Activated T-cell treated with anti-CD3 and anti-CD28 coated beads, Interleukin-2, amount 50 U/mL, for 24 hours (primary cell): ENCODE measurements around the gene LHFPL3.
"Not testable (repeated sequence)": the region's sequence is repeated elsewhere in the genome, so short reads cannot be mapped to it uniquely, and the experiment has no call there.

Experiments used
- DNase-seq: peaks from one replicate; pipeline ENCODE4 v3.0.0-alpha.2; 2020
- H3K27ac Mint-ChIP-seq: 2 replicates; pipeline ENCODE4 v1.8.0; 2020; ENCODE audit warnings: mild to moderate bottlenecking, mixed read lengths
- H3K27me3 Mint-ChIP-seq: 2 replicates; pipeline ENCODE4 v1.8.0; 2020; ENCODE audit warnings: mixed read lengths
- H3K36me3 Mint-ChIP-seq: 2 replicates; pipeline ENCODE4 v1.8.0; 2020; ENCODE audit warnings: low read depth, mixed read lengths
- H3K4me1 Mint-ChIP-seq: 2 replicates; pipeline ENCODE4 v1.8.0; 2020; ENCODE audit warnings: low read depth, mixed read lengths
- H3K4me3 Mint-ChIP-seq: 2 replicates; pipeline ENCODE4 v1.8.0; 2020; ENCODE audit warnings: mild to moderate bottlenecking, moderate library complexity, mixed read lengths
- H3K9me3 Mint-ChIP-seq: 2 replicates; pipeline ENCODE4 v1.8.0; 2020; ENCODE audit warnings: mixed read lengths

LHFPL3 gene

GRCh38 chr7:104694710-104695109 is 366.3 kb downstream of the LHFPL3 start:
- Mint-ChIP-seq H3K4me1 (no peaks in the 10 kb centered on the region), H3K4me3 (no peak overlapping the region), H3K27me3 (no peaks in the 10 kb centered on the region), H3K36me3 (no peaks in the 10 kb centered on the region), H3K27ac (no peak overlapping the region), H3K9me3 (no peaks in the 10 kb centered on the region)
- no peak for DNase-seq

- Mint-ChIP-seq H3K36me3 (no peaks in the 10 kb centered on the region), H3K27ac (no peak overlapping the region), H3K4me3 (no peak overlapping the region), H3K4me1 (no peaks in the 10 kb centered on the region), H3K27me3 (no peaks in the 10 kb centered on the region), H3K9me3 (peaks cover 2% of the 10 kb centered on the region)
- no peak for DNase-seq
Measured at GRCh38 chr7:104695563-104695962, 367.2 kb downstream of the LHFPL3 start.

- no peaks in the 10 kb centered on the region for H3K27me3 Mint-ChIP-seq
- H3K4me1 Mint-ChIP-seq, result no peaks in the 10 kb centered on the region
- DNase-seq, result no peak
- H3K36me3 Mint-ChIP-seq, result no peaks in the 10 kb centered on the region
- H3K4me3 Mint-ChIP-seq, result no peak overlapping the region
- H3K27ac Mint-ChIP-seq, result no peak overlapping the region
- peaks cover 2% of the 10 kb centered on the region for H3K9me3 Mint-ChIP-seq
Measured at GRCh38 chr7:104700336-104700735, 371.9 kb downstream of the LHFPL3 start.

- H3K4me1 Mint-ChIP-seq, H3K9me3 Mint-ChIP-seq, H3K36me3 Mint-ChIP-seq, DNase-seq, H3K27ac Mint-ChIP-seq, H3K4me3 Mint-ChIP-seq, H3K27me3 Mint-ChIP-seq: not testable (repeated sequence)
Measured at GRCh38 chr7:104721027-104721426, 392.6 kb downstream of the LHFPL3 start.

GRCh38 chr7:104723001-104723400 is 394.6 kb downstream of the LHFPL3 start:
- no peak for DNase-seq
- Mint-ChIP-seq H3K27me3 (no peaks in the 10 kb centered on the region), H3K36me3 (no peaks in the 10 kb centered on the region), H3K27ac (no peak overlapping the region), H3K9me3 (no peaks in the 10 kb centered on the region), H3K4me1 (no peaks in the 10 kb centered on the region), H3K4me3 (no peak overlapping the region)

- DNase-seq, result no peak
- Mint-ChIP-seq H3K27ac (no peak overlapping the region), H3K9me3 (no peaks in the 10 kb centered on the region), H3K4me3 (no peak overlapping the region), H3K27me3 (no peaks in the 10 kb centered on the region), H3K36me3 (no peaks in the 10 kb centered on the region), H3K4me1 (no peaks in the 10 kb centered on the region)
Measured at GRCh38 chr7:104758504-104758903, 430.1 kb downstream of the LHFPL3 start.

GRCh38 chr7:104761892-104762291 is 433.5 kb downstream of the LHFPL3 start:
- Mint-ChIP-seq H3K4me3 (no peak overlapping the region), H3K27me3 (peaks cover 3% of the 10 kb centered on the region), H3K27ac (no peak overlapping the region), H3K9me3 (no peaks in the 10 kb centered on the region), H3K4me1 (no peaks in the 10 kb centered on the region), H3K36me3 (no peaks in the 10 kb centered on the region)
- DNase-seq, result no peak

GRCh38 chr7:104767113-104767512 is 438.7 kb downstream of the LHFPL3 start:
- Mint-ChIP-seq H3K27ac (no peak overlapping the region), H3K36me3 (no peaks in the 10 kb centered on the region), H3K4me3 (no peak overlapping the region), H3K9me3 (peaks cover 2% of the 10 kb centered on the region), H3K27me3 (peaks cover 8% of the 10 kb centered on the region), H3K4me1 (no peaks in the 10 kb centered on the region)
- no peak for DNase-seq

GRCh38 chr7:104767826-104768536 is 439.6 kb downstream of the LHFPL3 start:
- peaks cover 13% of the 10 kb centered on the region for H3K27me3 Mint-ChIP-seq
- no peaks in the 10 kb centered on the region for H3K36me3 Mint-ChIP-seq
- DNase-seq, result no peak
- no peaks in the 10 kb centered on the region for H3K4me1 Mint-ChIP-seq
- H3K9me3 Mint-ChIP-seq, result peaks cover 2% of the 10 kb centered on the region
- H3K4me3 Mint-ChIP-seq, result no peak overlapping the region
- no peak overlapping the region for H3K27ac Mint-ChIP-seq

- Mint-ChIP-seq H3K4me3 (no peak overlapping the region), H3K27ac (no peak overlapping the region), H3K4me1 (no peaks in the 10 kb centered on the region), H3K36me3 (no peaks in the 10 kb centered on the region), H3K9me3 (peaks cover 2% of the 10 kb centered on the region), H3K27me3 (peaks cover 16% of the 10 kb centered on the region)
- DNase-seq, result no peak
Measured at GRCh38 chr7:104772405-104773345, 444.3 kb downstream of the LHFPL3 start.

- no peak for DNase-seq
- H3K36me3 Mint-ChIP-seq, result no peaks in the 10 kb centered on the region
Measured at GRCh38 chr7:104773796-104774195, 445.4 kb downstream of the LHFPL3 start.

GRCh38 chr7:104775531-104775930 is 447.1 kb downstream of the LHFPL3 start:
- H3K4me3 Mint-ChIP-seq, result no peak overlapping the region
- no peaks in the 10 kb centered on the region for H3K36me3 Mint-ChIP-seq
- H3K27me3 Mint-ChIP-seq, result peaks cover 12% of the 10 kb centered on the region
- DNase-seq, result no peak
- no peak overlapping the region for H3K27ac Mint-ChIP-seq
- H3K9me3 Mint-ChIP-seq, result no peaks in the 10 kb centered on the region
- no peaks in the 10 kb centered on the region for H3K4me1 Mint-ChIP-seq

More at GRCh38 chr7:104773796-104774195, 445.4 kb downstream of the LHFPL3 start:
- Mint-ChIP-seq H3K4me1 (no peaks in the 10 kb centered on the region), H3K27ac (no peak overlapping the region), H3K9me3 (peaks cover 2% of the 10 kb centered on the region), H3K27me3 (peaks cover 16% of the 10 kb centered on the region), H3K4me3 (no peak overlapping the region)

- Mint-ChIP-seq H3K27me3 (peaks cover 10% of the 10 kb centered on the region), H3K4me3 (no peak overlapping the region), H3K9me3 (no peaks in the 10 kb centered on the region), H3K36me3 (no peaks in the 10 kb centered on the region), H3K27ac (no peak overlapping the region), H3K4me1 (no peaks in the 10 kb centered on the region)
- DNase-seq, result no peak
Measured at GRCh38 chr7:104777301-104777800, 448.9 kb downstream of the LHFPL3 start.

GRCh38 chr7:104779888-104780287 is 451.5 kb downstream of the LHFPL3 start:
- Mint-ChIP-seq H3K4me3 (no peak overlapping the region), H3K9me3 (no peaks in the 10 kb centered on the region), H3K36me3 (no peaks in the 10 kb centered on the region), H3K4me1 (no peaks in the 10 kb centered on the region), H3K27ac (no peak overlapping the region), H3K27me3 (peaks cover 3% of the 10 kb centered on the region)
- DNase-seq, result no peak

GRCh38 chr7:104784686-104785085 is 456.3 kb downstream of the LHFPL3 start:
- no peak overlapping the region for H3K27ac Mint-ChIP-seq
- no peak for DNase-seq
- H3K4me1 Mint-ChIP-seq, result no peaks in the 10 kb centered on the region
- H3K27me3 Mint-ChIP-seq, result peaks cover 7% of the 10 kb centered on the region
- H3K4me3 Mint-ChIP-seq, result no peak overlapping the region
- H3K9me3 Mint-ChIP-seq, result no peaks in the 10 kb centered on the region
- H3K36me3 Mint-ChIP-seq, result no peaks in the 10 kb centered on the region
